A549 treated with CpdA at 1 μM for 4 hours (cell line): ENCODE measurements around the gene AP3M1. TPM values are rescaled to one million over a fixed set of nuclear protein-coding genes. Genes with fewer than 3 reads are reported as not detected.

ENCODE experiments used
- total RNA-seq: library from RNA; stranded (reverse); fragments of 200-300 nt; extraction: Qiagen RNA extraction; gene quantifications from 5 replicates; pipeline ENCODE4 v1.2.3, GENCODE V29; 2022; ENCODE audit warnings: low read depth

The AP3M1 gene
- total RNA-seq = 28.7 to 34.8 TPM (median 32.2 TPM) in 5 replicates

DNA sequence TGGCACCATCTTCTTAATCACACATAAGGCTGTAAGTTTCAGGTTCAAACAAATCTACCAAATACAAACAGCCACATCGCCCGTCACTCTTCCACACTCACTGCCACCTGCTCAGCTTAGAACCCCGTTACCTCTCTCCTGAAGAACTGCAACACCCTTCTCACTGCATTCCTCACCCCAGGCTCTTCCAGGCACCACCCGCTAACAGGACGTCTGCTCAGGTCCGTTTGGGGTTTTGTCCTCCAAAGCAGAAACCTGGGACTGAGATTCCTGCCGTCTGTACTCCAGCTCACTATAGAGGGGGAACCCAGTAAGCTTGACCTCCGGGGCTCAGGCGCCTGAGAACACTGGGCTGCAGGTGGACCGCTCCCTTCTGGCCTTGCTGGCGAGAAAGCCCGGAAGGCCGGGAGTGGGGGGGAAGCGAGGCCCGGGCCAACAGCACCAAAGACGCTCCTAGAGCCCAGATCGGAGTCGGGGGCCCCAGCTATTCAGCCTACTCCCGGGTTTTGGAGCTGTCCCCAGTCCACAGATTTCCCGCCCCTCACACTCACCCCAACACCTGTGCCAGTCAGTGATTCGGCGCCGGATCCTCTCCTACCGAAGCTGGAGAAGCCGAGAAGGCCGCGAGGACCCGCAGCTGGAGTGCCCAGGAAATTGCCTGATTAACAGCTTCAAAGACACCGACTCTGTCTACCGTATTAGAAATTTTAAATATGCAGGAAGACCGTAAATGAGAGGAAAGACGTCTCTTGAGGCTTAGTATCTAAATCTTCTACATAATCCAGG, at the start of gene AP3M1:
AP3M1 (minus strand) TSS at position 625 of the 786 bp plus-strand sequence. CDS start 12,449 bp downstream, outside the sequence.

DNA sequence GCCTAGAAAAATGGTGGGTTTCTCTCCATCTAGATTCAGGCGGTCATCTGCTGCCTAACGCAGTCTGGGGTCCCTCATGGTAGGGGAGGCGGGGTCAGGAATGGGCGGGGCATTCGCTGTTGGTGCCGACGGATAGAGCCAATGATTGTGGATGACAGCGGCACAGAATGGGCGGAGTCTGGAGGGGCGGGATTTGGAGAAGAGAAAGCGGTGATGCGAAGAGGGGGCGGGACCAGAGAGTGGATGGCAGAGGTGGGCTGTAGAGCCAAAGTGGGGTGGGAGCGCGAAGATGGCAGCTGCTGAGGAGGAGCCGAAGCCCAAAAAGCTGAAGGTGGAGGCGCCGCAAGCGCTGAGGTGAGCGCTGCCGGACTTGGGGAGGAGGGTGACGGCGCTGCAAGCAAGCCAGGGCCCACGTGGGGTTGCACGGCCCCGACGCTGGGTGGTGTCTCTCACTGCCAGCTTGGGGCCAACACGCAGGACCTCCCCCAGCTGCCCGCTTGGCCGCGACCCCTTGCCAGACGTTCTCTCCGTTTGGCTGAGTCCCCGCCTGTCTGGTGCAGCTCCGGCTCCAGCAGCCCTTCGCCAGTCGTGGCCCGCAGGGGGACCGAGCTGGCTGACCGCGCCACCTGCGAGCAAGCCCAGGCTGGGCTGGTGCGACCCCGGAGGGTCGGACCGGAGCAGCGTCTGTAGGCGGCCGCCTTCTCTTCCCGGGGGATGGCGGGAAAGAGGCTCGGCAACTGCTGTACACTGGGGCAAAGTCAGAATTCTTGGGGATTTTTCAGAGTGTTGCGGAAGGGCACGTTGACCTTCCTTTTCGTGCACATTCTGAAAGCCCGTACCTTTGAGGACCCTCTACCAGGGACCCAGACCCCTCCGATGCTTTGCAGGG, 606 bp upstream of the AP3M1 start, which contains the start of gene ADK:
ADK (plus strand) TSS at position 232 of the 889 bp plus-strand sequence; CDS start at position 290, 58 bp downstream.

Other genes with a start within 250 kb of the AP3M1 start
- 155 to 168 TPM (median 161 TPM) in 5 replicates for gene PLAU, start 239.7 kb downstream of the AP3M1 start, total RNA-seq
- 92.2 to 132 TPM (median 119 TPM) in 5 replicates for gene VCL, start 152.7 kb downstream of the AP3M1 start, total RNA-seq
- gene ADK, start 393 bp upstream of the AP3M1 start, total RNA-seq = 34.0 to 36.4 TPM (median 34.4 TPM) in 5 replicates